ENCODE data around the gene CDKL2. TPM values are rescaled to one million over a fixed set of nuclear protein-coding genes. Genes with fewer than 3 reads are reported as not detected.
A peak's percentile ranks its signal among the peaks of the same experiment; 100 is the strongest.

Gene CDKL2
- total and polyA plus RNA-seq, 2 of the 4 experiments (the other 2 are of a cell fraction), result 0.09 to 0.18 TPM

DNA sequence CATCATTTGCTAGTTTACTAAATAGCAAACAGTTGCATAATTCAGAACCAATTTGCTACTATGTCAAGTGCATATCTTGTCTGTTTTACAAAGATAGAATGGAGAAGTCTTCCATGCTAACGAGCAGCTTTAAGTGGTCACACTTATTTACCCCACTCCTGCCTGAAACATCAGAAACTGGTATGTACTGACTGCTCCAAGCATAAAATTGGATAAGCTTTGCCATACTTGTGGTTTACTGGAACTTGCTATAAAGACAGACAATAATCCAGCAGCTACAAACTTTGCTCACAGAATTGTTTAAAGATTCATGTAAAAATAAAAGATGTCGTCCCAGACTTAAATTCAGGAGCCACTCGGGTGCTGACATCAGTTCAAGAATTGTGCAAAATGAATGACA is 13.3 kb upstream of the CDKL2 start:
- Histone ChIP-seq H2BK120ac (ENCODE audit: low read depth, low read length) (no peak overlapping the region), H2AK9ac (replicated peaks; ENCODE audit: low read depth, low read length, poor library complexity) (no peak overlapping the region), H2AK5ac (ENCODE audit: low read depth, low read length) (no peak overlapping the region), H3K4me2 (ENCODE audit: low read depth, low read length) (no peak overlapping the region), H3K27me3 (ENCODE audit: control insufficient read depth, insufficient read depth, low read length) (no peaks in the 10 kb centered on the region), H3K36me3 (ENCODE audit: control insufficient read depth, insufficient read depth, low read length) (peaks cover 26% of the 10 kb centered on the region), H4K91ac (ENCODE audit: insufficient read depth, low read depth, low read length) (no peak overlapping the region), H3K9ac (ENCODE audit: low read depth, low read length) (no peak overlapping the region), H2BK15ac (ENCODE audit: low read depth, low read length) (no peak overlapping the region), H3K27ac (ENCODE audit: insufficient read depth, low read length) (no peak overlapping the region), H3K9me1 (ENCODE audit: insufficient read depth, low read length) (peaks cover 3% of the 10 kb centered on the region; the same call in 1 of the 2 replicates), H3K14ac (replicated peaks; ENCODE audit: low read depth, low read length) (no peak overlapping the region), H3K56ac (ENCODE audit: extremely low read depth, insufficient read depth, low read length) (no peak overlapping the region), H4K5ac (ENCODE audit: low read depth, low read length) (no peak overlapping the region), H3K79me1 (ENCODE audit: low read depth in 1 of 2, low read length in 2 of 2) (peaks cover 6 to 8% of the 10 kb centered on the region in 2 experiments; a peak in 3 of 4 replicates), H3K18ac (ENCODE audit: low read depth, low read length) (no peak overlapping the region), H2AFZ (replicated peaks; ENCODE audit: low read length, poor library complexity) (no peak overlapping the region), H3K23ac (ENCODE audit: low read depth, low read length) (no peak overlapping the region), H2BK5ac (ENCODE audit: low read depth, low read length, poor library complexity, severe bottlenecking) (no peak overlapping the region), H3K4ac (ENCODE audit: low read depth, low read length) (no peak overlapping the region), H3K4me1 (ENCODE audit: control insufficient read depth, insufficient read depth, low read length) (no peaks in the 10 kb centered on the region), H4K8ac (ENCODE audit: low read depth in 2 of 2, low read length in 2 of 2) (no peak overlapping the region), H3K9me3 (ENCODE audit: control insufficient read depth, insufficient read depth, low read length) (no peaks in the 10 kb centered on the region), H2BK20ac (ENCODE audit: low read depth, low read length) (no peak overlapping the region), H3K4me3 (ENCODE audit: insufficient read depth, low read depth, low read length) (no peak overlapping the region), H4K20me1 (ENCODE audit: insufficient read depth, low read length) (no peaks in the 10 kb centered on the region)
- dilution Hi-C loops (cut with HindIII; ENCODE audit: low sequenced_read_pairs, unreplicated experiment) (no loop called here), intact Hi-C loops (cut with micrococcal nuclease) (no loop called here), in situ Hi-C loops (cut with MboI; ENCODE audit: low sequenced_read_pairs) (no loop called here)
- ATAC-seq (ENCODE audit: low read depth), result peak; percentile 21; the same call in 1 of the 2 replicates
- TF ChIP-seq MAFK (IDR thresholded peaks at IDR 0.05; ENCODE audit: low read depth, low read length), result no peak
- TF ChIP-seq RAD21 (IDR thresholded peaks at IDR 0.05; ENCODE audit: low read length), result no peak
- no peak for TF ChIP-seq FOS (IDR thresholded peaks at IDR 0.05; ENCODE audit: low read depth, low read length)
- no peak for TF ChIP-seq CHD1 (IDR thresholded peaks at IDR 0.05; ENCODE audit: low read depth, low read length)
- no peak for TF ChIP-seq CTCF (conservative IDR thresholded peaks at IDR 0.05; ENCODE audit: low read depth, low read length)
- no peak for TF ChIP-seq MAZ (IDR thresholded peaks at IDR 0.05; ENCODE audit: borderline replicate concordance, low read depth, low read length)
- TF ChIP-seq POLR2A (IDR thresholded peaks at IDR 0.05; ENCODE audit: low read depth, low read length), result no peak
- no peak for TF ChIP-seq RCOR1 (IDR thresholded peaks at IDR 0.05; ENCODE audit: insufficient replicate concordance, low read length)
- WGBS, 2 experiments (ENCODE audit: extremely low coverage in 2 of 2, insufficient read length in 1 of 2), result 90% methylated on average over 2 of the region's 3 CpGs; no CpG with 5 or more reads in 1 of the 2 experiments
- ChIA-PET CTCF (no interaction called here), POLR2A (ENCODE audit: unreplicated experiment) (interaction anchor here (0.5 kb wide), 1 partner anchor 48 kb away, joined by 4 read pairs; no protein-coding TSS in a partner anchor)
- no peak for DNase-seq
- no TSS peak for BruUV-seq (replicated peaks)

Data from IMR-90 (cell line).